Endothelial cell (in vitro differentiated cells): ENCODE measurements around the gene LRRC43. TPM values are rescaled to one million over a fixed set of nuclear protein-coding genes. Genes with fewer than 3 reads are reported as not detected.

Source experiments
- DNase-seq: peaks from one replicate; pipeline ENCODE4 v3.0.0; 2021; ENCODE audit warnings: low spot score
- H3K27ac Mint-ChIP-seq: one replicate; pipeline ENCODE4 v1.8.0; 2021; ENCODE audit warnings: mixed read lengths, inconsistent platforms; ENCODE audit not compliant: unreplicated experiment
- H3K27me3 Mint-ChIP-seq: one replicate; pipeline ENCODE4 v1.8.0; 2021; ENCODE audit warnings: mild to moderate bottlenecking, moderate library complexity, mixed read lengths, inconsistent platforms; ENCODE audit not compliant: unreplicated experiment
- H3K36me3 Mint-ChIP-seq: one replicate; pipeline ENCODE4 v1.8.0; 2021; ENCODE audit warnings: mild to moderate bottlenecking, low read depth, mixed read lengths, inconsistent platforms; ENCODE audit not compliant: unreplicated experiment
- H3K4me1 Mint-ChIP-seq: one replicate; pipeline ENCODE4 v1.8.0; 2021; ENCODE audit warnings: mild to moderate bottlenecking, mixed read lengths, inconsistent platforms; ENCODE audit not compliant: unreplicated experiment
- H3K4me3 Mint-ChIP-seq: one replicate; pipeline ENCODE4 v1.8.0; 2021; ENCODE audit warnings: mild to moderate bottlenecking, mixed read lengths, inconsistent platforms; ENCODE audit not compliant: unreplicated experiment
- H3K9me3 Mint-ChIP-seq: one replicate; pipeline ENCODE4 v1.8.0; 2021; ENCODE audit warnings: mixed read lengths, inconsistent platforms; ENCODE audit not compliant: unreplicated experiment
- CTCF ChIP-seq: fragments of 200-600 bp; sonication (generic); IDR thresholded peaks from one replicate; pipeline ENCODE4 v1.5.0; 2021; ENCODE audit warnings: antibody characterized with exemption; ENCODE audit not compliant: unreplicated experiment
- long read RNA-seq: library from polyadenylated mRNA; unstranded; transcript quantifications from one replicate; pipeline ENCODE4 v2.0.0, GENCODE V29; 2020; ENCODE audit not compliant: unreplicated experiment
- total RNA-seq: library from RNA; stranded (reverse); fragmentation: NEBNext Ultra II Directional; extraction: Animal tissue kit (Norgen Biotek cat#: 25700); gene quantifications from one replicate; pipeline ENCODE4 v1.2.1, GENCODE V29; 2021; ENCODE audit not compliant: unreplicated experiment

The LRRC43 gene
- total RNA-seq = 0.31 TPM
- long read RNA-seq = 0 reads

DNA sequence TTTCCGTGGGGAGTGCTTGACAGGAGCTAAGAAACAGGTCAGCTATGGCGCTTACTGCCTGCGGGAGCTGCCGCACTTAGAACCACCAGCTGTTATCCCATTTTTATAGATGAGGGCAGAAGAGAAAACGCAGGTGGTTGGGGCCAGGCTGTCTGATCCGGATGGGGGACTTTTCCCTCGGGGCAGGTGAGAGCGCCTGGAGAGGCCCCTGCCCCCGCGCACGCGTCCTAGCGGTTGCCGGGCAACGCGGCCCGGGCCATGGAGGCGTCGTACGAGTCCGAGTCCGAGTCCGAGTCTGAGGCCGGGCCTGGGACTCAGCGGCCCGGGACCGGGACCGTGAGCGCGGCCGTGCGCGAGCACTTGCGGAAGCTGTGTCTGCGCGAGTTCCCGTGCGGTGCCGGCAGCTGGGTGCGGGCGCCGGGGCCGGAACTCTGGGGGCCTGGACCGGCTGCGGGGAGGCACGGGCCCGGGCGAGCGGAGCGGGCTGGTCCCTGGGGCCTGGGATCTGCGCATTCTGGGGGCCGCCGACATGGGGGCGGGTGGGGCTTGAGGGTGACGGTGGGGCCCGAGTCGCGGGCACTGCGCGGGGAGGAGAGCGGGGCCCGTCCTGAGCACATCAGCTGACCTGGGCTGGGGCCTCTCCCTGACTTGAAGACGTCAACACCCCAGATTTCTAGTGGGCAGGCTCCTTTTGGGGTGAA lies at the start of gene LRRC43:
TSS of gene LRRC43 (plus strand) at position 237 of the 701 bp plus-strand sequence. CDS start at position 259, 22 bp downstream.
- Mint-ChIP-seq H3K27ac (no peak within 1 kb of the TSS), H3K36me3 (peaks cover 4% of the 10 kb centered on the region), H3K9me3 (no peaks in the 10 kb centered on the region), H3K4me3 (peak within 1 kb of the TSS; percentile 85), H3K4me1 (peaks cover 4% of the 10 kb centered on the region), H3K27me3 (peaks cover 3% of the 10 kb centered on the region)
- no peak for TF ChIP-seq CTCF
- DNase-seq = peak; percentile 59

DNA sequence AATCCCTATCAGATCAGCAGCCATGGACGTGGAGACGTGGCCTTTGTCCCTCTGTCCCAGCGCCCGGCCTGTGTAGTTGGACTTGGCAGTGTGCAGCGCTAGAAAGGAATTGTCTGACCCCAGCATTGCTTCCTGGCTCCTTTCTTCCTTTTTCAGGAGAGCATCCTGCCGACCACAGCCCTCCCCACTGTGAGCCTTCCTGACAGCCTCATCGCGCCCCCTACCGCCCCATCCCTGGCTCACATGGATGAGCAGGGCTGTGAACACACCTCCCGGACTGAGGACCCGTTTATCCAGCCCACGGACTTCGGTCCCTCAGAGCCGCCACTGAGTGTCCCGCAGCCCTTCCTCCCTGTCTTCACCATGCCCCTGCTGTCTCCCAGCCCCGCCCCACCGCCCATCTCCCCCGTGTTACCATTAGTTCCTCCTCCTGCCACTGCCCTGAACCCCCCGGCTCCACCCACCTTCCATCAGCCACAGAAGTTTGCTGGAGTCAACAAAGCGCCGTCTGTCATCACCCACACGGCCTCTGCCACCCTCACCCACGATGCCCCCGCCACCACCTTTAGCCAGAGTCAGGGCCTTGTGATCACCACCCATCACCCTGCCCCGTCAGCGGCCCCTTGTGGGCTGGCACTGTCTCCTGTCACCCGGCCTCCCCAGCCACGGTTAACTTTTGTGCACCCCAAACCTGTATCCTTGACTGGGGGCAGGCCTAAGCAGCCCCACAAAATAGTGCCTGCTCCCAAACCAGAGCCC lies 49.6 kb upstream of the LRRC43 start:
- no peak overlapping the region for H3K4me3 Mint-ChIP-seq
- no peaks in the 10 kb centered on the region for H3K4me1 Mint-ChIP-seq
- H3K27me3 Mint-ChIP-seq = peaks cover 14% of the 10 kb centered on the region
- peak; percentile 42 for DNase-seq
- H3K27ac Mint-ChIP-seq = peak overlapping the region; percentile 18
- no peak for TF ChIP-seq CTCF
- H3K9me3 Mint-ChIP-seq = no peaks in the 10 kb centered on the region
- H3K36me3 Mint-ChIP-seq = peaks cover 28% of the 10 kb centered on the region

GRCh38 chr12:122135437-122136031 lies 47.4 kb upstream of the LRRC43 start:
- no peaks in the 10 kb centered on the region for H3K9me3 Mint-ChIP-seq
- no peaks in the 10 kb centered on the region for H3K4me1 Mint-ChIP-seq
- H3K4me3 Mint-ChIP-seq = no peak overlapping the region
- H3K36me3 Mint-ChIP-seq = peaks cover 34% of the 10 kb centered on the region
- no peak for TF ChIP-seq CTCF
- H3K27me3 Mint-ChIP-seq = peaks cover 16% of the 10 kb centered on the region
- peak overlapping the region; percentile 67 for H3K27ac Mint-ChIP-seq
- DNase-seq = no peak

GRCh38 chr12:122137229-122137628 lies 45.7 kb upstream of the LRRC43 start:
- Mint-ChIP-seq H3K36me3 (peaks cover 45% of the 10 kb centered on the region), H3K9me3 (no peaks in the 10 kb centered on the region), H3K4me3 (no peak overlapping the region), H3K27ac (no peak overlapping the region), H3K4me1 (no peaks in the 10 kb centered on the region), H3K27me3 (peaks cover 11% of the 10 kb centered on the region)
- no peak for DNase-seq
- no peak for TF ChIP-seq CTCF
